A673 (cell line): ENCODE data around the gene CPN2.

ENCODE experiments used
- EZH2 ChIP-seq: fragments of 200-600 bp; sonication (generic); IDR thresholded peaks from 2 replicates; pipeline ENCODE4 v1.6.1; 2017; ENCODE audit warnings: borderline replicate concordance, low read depth, mild to moderate bottlenecking, mixed read lengths, antibody characterized with exemption, low read length; ENCODE audit not compliant: poor library complexity, severe bottlenecking
- TF ChIP-seq, protein P1 (sequence below): fragments of 300-800, 200-600 bp; sonication (generic); conservative IDR thresholded peaks from 2 replicates; pipeline ENCODE4 v1.5.1; 2017; ENCODE audit warnings: low read depth, mild to moderate bottlenecking, antibody characterized with exemption, low read length, moderate library complexity, mixed read lengths

DNA sequence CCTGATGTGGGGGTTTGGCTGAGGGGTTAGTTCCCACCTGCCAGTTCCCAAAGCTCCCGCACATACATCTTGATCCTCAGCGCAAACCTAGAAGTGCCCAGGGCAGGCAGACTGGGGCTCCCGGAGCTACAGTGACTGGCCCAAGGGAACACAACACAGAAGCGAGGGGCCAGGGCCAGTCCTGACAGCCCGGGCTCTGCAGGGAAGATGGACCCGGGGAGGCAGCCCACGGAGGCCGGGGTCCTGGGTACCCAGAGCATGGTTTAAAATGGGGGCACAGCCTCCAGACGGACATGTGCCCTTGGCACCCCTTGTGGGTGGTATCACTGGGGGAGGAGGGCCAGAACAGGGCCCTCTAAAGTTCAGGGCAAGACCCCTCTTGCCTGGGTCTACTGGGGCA, 5.1 kb downstream of the CPN2 start:
- TF ChIP-seq, protein P1, sequence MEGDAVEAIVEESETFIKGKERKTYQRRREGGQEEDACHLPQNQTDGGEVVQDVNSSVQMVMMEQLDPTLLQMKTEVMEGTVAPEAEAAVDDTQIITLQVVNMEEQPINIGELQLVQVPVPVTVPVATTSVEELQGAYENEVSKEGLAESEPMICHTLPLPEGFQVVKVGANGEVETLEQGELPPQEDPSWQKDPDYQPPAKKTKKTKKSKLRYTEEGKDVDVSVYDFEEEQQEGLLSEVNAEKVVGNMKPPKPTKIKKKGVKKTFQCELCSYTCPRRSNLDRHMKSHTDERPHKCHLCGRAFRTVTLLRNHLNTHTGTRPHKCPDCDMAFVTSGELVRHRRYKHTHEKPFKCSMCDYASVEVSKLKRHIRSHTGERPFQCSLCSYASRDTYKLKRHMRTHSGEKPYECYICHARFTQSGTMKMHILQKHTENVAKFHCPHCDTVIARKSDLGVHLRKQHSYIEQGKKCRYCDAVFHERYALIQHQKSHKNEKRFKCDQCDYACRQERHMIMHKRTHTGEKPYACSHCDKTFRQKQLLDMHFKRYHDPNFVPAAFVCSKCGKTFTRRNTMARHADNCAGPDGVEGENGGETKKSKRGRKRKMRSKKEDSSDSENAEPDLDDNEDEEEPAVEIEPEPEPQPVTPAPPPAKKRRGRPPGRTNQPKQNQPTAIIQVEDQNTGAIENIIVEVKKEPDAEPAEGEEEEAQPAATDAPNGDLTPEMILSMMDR = no peak
- TF ChIP-seq EZH2 = no peak
